Kidney tubule cell (primary cell): ENCODE measurements around the gene MYH9.

Source experiments
- DNase-seq: peaks from one replicate; pipeline ENCODE4 v3.0.0-alpha.2; 2018; ENCODE audit warnings: low spot score

MYH9 gene

GRCh38 chr22:36245805-36246356 lies 141.9 kb downstream of the MYH9 start:
- no peak for DNase-seq

DNA sequence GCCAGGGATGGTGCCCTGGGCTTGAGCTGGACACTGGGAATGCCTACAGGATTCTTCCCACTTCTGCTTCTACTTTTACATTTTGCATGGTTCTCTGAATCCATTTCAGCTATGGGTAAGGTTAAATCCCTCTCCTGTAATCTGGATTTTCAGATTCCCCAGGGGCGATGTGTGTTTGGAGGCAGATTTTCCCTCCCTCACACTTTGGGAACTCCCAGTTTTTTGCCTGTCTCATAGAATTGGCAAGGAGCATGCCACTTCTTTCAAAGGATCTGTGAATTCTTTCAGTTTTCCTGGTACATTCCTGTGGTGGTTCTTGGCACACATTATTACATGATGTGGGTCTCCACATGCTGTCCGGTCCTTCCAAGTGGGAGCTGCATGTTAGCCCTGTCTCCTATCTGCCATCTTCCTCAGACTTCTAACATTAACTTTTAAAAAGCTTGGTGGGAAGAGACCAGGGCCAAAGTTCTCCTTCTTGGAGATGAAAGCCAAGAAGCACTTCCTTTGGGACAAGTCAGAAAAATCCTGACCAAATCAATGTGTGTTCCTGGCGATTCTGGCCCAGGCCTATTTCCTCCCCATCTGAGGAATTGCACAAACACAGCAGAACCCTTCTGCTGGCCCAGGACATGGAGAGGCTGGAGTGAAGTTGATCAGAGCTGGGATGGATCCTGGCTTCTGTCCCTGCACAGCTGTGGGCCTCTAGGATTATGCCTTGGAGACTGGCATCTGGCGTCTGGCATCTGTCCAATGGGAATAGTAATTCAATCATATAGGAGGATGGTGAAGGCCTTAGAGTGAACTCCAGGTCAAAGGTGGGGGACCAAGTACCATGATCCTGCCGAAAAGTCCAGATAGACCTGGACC lies 143.0 kb downstream of the MYH9 start:
- DNase-seq, result no peak

GRCh38 chr22:36243986-36244385 lies 143.8 kb downstream of the MYH9 start:
- DNase-seq, result no peak

GRCh38 chr22:36239401-36240171 lies 148.2 kb downstream of the MYH9 start, which contains the start of gene APOL2:
Gene APOL2 (minus strand): TSS chr22:36239527. CDS start chr22:36233162, 6,365 bp downstream.
- peak; percentile 95 for DNase-seq

- no peak for DNase-seq
These were observed 148.7 kb downstream of the MYH9 start for GRCh38 chr22:36239150-36239400.

DNA sequence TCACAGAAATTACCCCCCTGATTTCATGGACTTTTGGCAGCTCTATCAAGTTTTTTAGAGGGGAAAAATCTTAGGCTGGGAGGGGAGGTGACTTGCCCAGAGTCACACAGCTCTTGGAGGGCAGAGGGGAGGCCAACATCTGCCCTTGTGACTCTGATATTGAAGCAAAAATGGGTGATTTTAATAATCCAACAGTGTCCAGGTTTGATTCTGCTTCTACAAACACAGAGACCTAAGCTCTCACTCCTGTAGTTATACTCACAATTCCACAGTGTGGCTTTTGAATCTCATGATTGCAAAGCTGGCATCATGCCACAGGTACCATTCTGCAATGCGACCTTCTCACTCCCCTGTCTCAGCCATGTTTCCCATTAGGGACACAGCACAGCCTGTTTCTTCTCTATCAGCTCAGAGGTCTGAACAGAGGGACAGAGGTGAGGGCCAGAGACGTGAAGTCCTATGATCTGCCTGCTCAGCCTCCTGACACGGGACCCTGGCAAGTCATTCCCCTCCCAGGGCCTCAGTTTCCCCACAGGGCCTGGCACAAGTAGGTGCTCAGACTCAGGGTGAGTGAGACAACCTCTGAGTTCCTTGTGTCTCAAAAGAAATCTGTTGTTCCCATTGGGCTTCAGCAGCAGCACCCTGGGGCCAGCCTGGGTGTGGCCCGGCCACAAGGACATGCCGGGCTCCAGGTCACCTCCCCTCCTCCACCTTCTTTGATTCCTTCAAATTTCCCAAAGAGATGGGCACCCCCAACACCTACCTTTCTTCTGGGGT lies 149.2 kb downstream of the MYH9 start:
- no peak for DNase-seq

GRCh38 chr22:36237462-36238372 lies 150.1 kb downstream of the MYH9 start:
- peak; percentile 38 for DNase-seq

GRCh38 chr22:36236388-36237319 lies 151.1 kb downstream of the MYH9 start:
- DNase-seq, result no peak

DNA sequence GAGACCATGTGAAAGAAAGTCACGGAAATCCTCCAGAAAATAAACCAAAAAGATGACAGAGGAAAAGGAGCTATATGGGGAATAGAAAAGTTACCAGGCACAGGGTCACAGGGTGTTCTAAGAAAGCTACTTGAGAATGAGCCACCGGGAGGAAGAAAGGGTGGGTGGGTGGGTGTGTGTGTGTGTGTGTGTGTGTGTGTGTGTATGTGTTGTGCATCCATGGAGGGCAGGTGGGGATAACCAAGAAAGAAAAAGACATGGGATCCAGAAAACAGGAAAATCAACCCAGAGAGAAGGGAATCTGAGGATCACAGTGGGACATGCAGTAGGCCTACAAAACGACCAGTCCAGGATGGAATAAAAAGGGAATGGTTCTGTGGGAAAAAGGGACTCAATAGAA lies 152.2 kb downstream of the MYH9 start:
- DNase-seq, result no peak

GRCh38 chr22:36234919-36235318 lies 152.8 kb downstream of the MYH9 start:
- no peak for DNase-seq

GRCh38 chr22:36234213-36234612 lies 153.6 kb downstream of the MYH9 start:
- no peak for DNase-seq

GRCh38 chr22:36233796-36234195 lies 154.0 kb downstream of the MYH9 start:
- DNase-seq, result no peak

DNA sequence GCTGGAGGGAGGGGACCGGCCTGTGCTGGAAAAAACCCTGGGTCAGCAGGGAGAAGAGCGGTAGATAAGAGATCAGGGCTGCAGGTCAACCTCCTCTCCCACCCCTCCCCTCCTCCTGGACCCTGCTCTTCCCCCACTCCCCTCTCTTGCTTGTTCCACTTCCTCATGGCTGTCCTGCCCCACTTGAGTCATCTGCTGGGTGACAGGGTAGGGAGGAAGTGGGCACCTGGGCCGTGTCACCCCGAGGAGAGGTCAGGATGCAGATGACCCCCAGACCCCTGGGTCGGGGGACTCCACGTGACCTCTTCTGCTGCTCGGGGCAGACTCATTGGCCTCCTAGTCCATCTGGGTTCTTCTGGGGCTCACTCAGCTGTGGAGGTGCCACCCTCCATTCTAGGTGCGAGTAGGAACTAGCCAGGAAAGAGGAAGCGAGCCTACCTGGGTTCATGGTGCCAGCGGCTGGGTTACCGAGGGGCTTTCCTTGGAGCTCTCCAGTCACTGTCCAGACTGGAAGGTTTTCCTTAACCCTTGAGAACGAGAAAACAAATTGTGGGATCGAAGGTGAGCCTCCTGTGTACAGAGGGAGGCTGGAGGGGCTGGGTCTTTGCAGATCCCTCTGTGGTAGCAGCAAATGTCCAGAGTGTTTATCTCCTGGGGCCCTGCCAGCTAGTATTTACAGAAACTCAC lies 154.9 kb downstream of the MYH9 start:
- no peak for DNase-seq
